GM12873 (cell line): ENCODE measurements around the gene EBF4.
A peak's percentile ranks its signal among the peaks of the same experiment; 100 is the strongest.

Experiments used
- CTCF ChIP-seq: IDR thresholded peaks from 2 replicates; pipeline ENCODE4 v1.5.1; 2012; ENCODE audit warnings: low read depth, mild to moderate bottlenecking, moderate library complexity, low read length, control low read depth; ENCODE audit not compliant: insufficient read depth; ENCODE audit errors: missing control alignments

The EBF4 gene

GRCh38 chr20:2797136-2797983 is 104.8 kb downstream of the EBF4 start:
- TF ChIP-seq CTCF: no peak

GRCh38 chr20:2798095-2798805 is 105.7 kb downstream of the EBF4 start:
- TF ChIP-seq CTCF: no peak

GRCh38 chr20:2798814-2799213 is 106.2 kb downstream of the EBF4 start:
- TF ChIP-seq CTCF: no peak

- TF ChIP-seq CTCF: no peak
Observed at GRCh38 chr20:2799271-2799670, 106.7 kb downstream of the EBF4 start.

GRCh38 chr20:2799688-2800520 is 107.3 kb downstream of the EBF4 start:
- no peak for TF ChIP-seq CTCF

- TF ChIP-seq CTCF: peak; percentile 8
Observed at GRCh38 chr20:2800521-2801285, 108.1 kb downstream of the EBF4 start, which contains the start of gene CPXM1. Gene CPXM1, minus strand, starts transcription at chr20:2800627. Its CDS starts 55 bp downstream, at chr20:2800572.
